Progenitor cell of endocrine pancreas (in vitro differentiated cells): ENCODE results near the gene LDLRAD4. TPM values are rescaled to one million over a fixed set of nuclear protein-coding genes. Genes with fewer than 3 reads are reported as not detected.

Experiments
- DNase-seq: peaks from one replicate; pipeline ENCODE4 v3.0.0; 2021; ENCODE audit warnings: low spot score; ENCODE audit not compliant: unreplicated experiment
- H3K27ac Mint-ChIP-seq: 2 replicates; pipeline ENCODE4 v1.8.0; 2021; ENCODE audit warnings: mild to moderate bottlenecking, moderate library complexity, mixed read lengths
- H3K27me3 Mint-ChIP-seq: 2 replicates; pipeline ENCODE4 v1.8.0; 2021; ENCODE audit warnings: mixed read lengths
- H3K36me3 Mint-ChIP-seq: 2 replicates; pipeline ENCODE4 v1.8.0; 2022; ENCODE audit warnings: mixed read lengths; ENCODE audit not compliant: insufficient read depth
- H3K4me1 Mint-ChIP-seq: 2 replicates; pipeline ENCODE4 v1.8.0; 2021; ENCODE audit warnings: low read depth, mixed read lengths
- H3K4me3 Mint-ChIP-seq: 2 replicates; pipeline ENCODE4 v1.8.0; 2021; ENCODE audit warnings: low read depth, mild to moderate bottlenecking, moderate library complexity, mixed read lengths
- H3K9me3 Mint-ChIP-seq: 2 replicates; pipeline ENCODE4 v1.8.0; 2021; ENCODE audit warnings: low read depth, mixed read lengths
- total RNA-seq: library from RNA; stranded (reverse); gene quantifications from 2 replicates; pipeline ENCODE4 v1.2.1, GENCODE V29; 2021
- TF ChIP-seq, protein P1 (sequence below): fragments of 200-600 bp; sonication (generic); IDR thresholded peaks from one replicate; pipeline ENCODE4 v1.5.0; 2021; ENCODE audit warnings: antibody characterized with exemption, mild to moderate bottlenecking; ENCODE audit not compliant: unreplicated experiment

Gene LDLRAD4
- total RNA-seq, 1 donor from 2014 or later, result 3.8 TPM

- Mint-ChIP-seq H3K27me3 (peaks cover 2% of the 10 kb centered on the region), H3K27ac (no peak overlapping the region), H3K36me3 (no peaks in the 10 kb centered on the region), H3K4me1 (peaks cover 4% of the 10 kb centered on the region), H3K9me3 (no peaks in the 10 kb centered on the region), H3K4me3 (no peak overlapping the region)
- no peak for DNase-seq
- TF ChIP-seq, protein P1, sequence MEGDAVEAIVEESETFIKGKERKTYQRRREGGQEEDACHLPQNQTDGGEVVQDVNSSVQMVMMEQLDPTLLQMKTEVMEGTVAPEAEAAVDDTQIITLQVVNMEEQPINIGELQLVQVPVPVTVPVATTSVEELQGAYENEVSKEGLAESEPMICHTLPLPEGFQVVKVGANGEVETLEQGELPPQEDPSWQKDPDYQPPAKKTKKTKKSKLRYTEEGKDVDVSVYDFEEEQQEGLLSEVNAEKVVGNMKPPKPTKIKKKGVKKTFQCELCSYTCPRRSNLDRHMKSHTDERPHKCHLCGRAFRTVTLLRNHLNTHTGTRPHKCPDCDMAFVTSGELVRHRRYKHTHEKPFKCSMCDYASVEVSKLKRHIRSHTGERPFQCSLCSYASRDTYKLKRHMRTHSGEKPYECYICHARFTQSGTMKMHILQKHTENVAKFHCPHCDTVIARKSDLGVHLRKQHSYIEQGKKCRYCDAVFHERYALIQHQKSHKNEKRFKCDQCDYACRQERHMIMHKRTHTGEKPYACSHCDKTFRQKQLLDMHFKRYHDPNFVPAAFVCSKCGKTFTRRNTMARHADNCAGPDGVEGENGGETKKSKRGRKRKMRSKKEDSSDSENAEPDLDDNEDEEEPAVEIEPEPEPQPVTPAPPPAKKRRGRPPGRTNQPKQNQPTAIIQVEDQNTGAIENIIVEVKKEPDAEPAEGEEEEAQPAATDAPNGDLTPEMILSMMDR, result no peak
Observed at GRCh38 chr18:13573750-13574149, 355.2 kb downstream of the LDLRAD4 start.

DNA sequence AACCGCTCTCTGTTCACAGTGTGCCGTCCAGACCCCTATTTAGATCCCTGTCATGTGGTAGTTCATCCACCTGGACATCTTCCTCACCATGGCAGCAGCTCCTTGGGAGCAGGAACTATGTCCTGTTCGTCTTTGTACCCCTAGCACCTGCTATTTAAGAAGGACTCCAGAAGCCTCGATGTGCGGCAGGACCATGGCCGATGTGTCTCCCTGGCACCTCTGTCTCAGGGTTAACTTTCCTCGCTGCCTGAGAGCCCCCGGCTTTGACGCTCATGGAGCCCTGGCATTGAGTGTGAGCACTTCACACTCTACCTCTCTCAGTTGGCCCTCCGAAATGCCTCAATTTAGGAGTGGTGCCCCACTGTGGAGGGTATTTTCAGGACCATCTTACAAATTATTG is 355.8 kb downstream of the LDLRAD4 start:
- H3K27me3 Mint-ChIP-seq, result peaks cover 2% of the 10 kb centered on the region
- no peak for DNase-seq
- H3K9me3 Mint-ChIP-seq, result no peaks in the 10 kb centered on the region
- TF ChIP-seq, protein P1, result no peak
- H3K4me1 Mint-ChIP-seq, result peaks cover 4% of the 10 kb centered on the region
- no peak overlapping the region for H3K4me3 Mint-ChIP-seq
- H3K36me3 Mint-ChIP-seq, result no peaks in the 10 kb centered on the region
- H3K27ac Mint-ChIP-seq, result no peak overlapping the region

DNA sequence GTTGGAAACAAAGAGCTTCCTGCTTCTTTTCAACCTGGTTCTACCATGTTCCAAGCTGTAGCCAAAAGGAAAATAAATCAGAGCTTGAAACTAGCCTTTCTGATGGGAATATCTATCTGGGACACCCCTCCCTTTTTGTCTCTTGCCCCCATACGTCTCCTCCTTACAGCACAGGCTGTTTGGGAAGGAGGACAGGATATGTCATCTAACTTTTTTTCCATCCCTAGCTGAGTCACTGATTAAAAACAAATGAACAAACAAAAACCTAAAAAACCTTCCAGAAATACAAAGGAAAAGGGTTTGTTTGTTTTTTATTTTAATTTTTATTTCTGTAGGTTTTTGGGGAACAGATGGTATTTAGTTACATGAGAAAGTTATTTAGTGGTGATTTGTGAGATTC is 356.2 kb downstream of the LDLRAD4 start:
- Mint-ChIP-seq H3K27me3 (peaks cover 2% of the 10 kb centered on the region), H3K4me3 (no peak overlapping the region), H3K4me1 (peaks cover 4% of the 10 kb centered on the region), H3K36me3 (no peaks in the 10 kb centered on the region), H3K27ac (no peak overlapping the region), H3K9me3 (no peaks in the 10 kb centered on the region)
- TF ChIP-seq, protein P1, result no peak
- no peak for DNase-seq

GRCh38 chr18:13576598-13576997 is 358.0 kb downstream of the LDLRAD4 start:
- DNase-seq, result no peak
- Mint-ChIP-seq H3K4me1 (no peaks in the 10 kb centered on the region), H3K9me3 (no peaks in the 10 kb centered on the region), H3K27me3 (no peaks in the 10 kb centered on the region), H3K36me3 (no peaks in the 10 kb centered on the region), H3K4me3 (no peak overlapping the region), H3K27ac (no peak overlapping the region)
- TF ChIP-seq, protein P1, result no peak

GRCh38 chr18:13577091-13577697 is 358.6 kb downstream of the LDLRAD4 start:
- H3K27ac Mint-ChIP-seq, result no peak overlapping the region
- no peaks in the 10 kb centered on the region for H3K9me3 Mint-ChIP-seq
- TF ChIP-seq, protein P1, result no peak
- DNase-seq, result no peak
- H3K27me3 Mint-ChIP-seq, result no peaks in the 10 kb centered on the region
- H3K36me3 Mint-ChIP-seq, result no peaks in the 10 kb centered on the region
- no peaks in the 10 kb centered on the region for H3K4me1 Mint-ChIP-seq
- no peak overlapping the region for H3K4me3 Mint-ChIP-seq
